SJSA1 (cell line): ENCODE data around the gene GDF2. TPM values are rescaled to one million over a fixed set of nuclear protein-coding genes. Genes with fewer than 3 reads are reported as not detected.

Experiments
- DNase-seq, 2 experiments: peaks; one replicate each; pipeline ENCODE4 v3.0.0-alpha.2; 2015 to 2020; ENCODE audit warnings: low spot score in 2 of 2, low read depth in 1 of 2
- H3K27ac ChIP-seq: fragments of 250-450 bp; sonication (Bioruptor Pico); 2 replicates; pipeline ENCODE4 v1.5.1; 2020; ENCODE audit warnings: mild to moderate bottlenecking, moderate library complexity
- H3K27me3 ChIP-seq: fragments of 250-450 bp; sonication (Bioruptor Pico); replicated peaks from 2 replicates; pipeline ENCODE4 v1.5.1; 2020; ENCODE audit warnings: mild to moderate bottlenecking, moderate library complexity
- H3K36me3 ChIP-seq: fragments of 250-450 bp; sonication (Bioruptor Pico); 2 replicates; pipeline ENCODE4 v1.5.1; 2020; ENCODE audit warnings: mild to moderate bottlenecking
- H3K4me1 ChIP-seq: fragments of 250-450 bp; sonication (Bioruptor Pico); replicated peaks from 2 replicates; pipeline ENCODE4 v1.6.1; 2021; ENCODE audit warnings: mild to moderate bottlenecking
- H3K4me3 ChIP-seq: fragments of 250-450 bp; sonication (Bioruptor Pico); 2 replicates; pipeline ENCODE4 v1.5.1; 2020; ENCODE audit warnings: mild to moderate bottlenecking
- H3K9me3 ChIP-seq: fragments of 250-450 bp; sonication (Bioruptor Pico); replicated peaks from 2 replicates; pipeline ENCODE4 v1.5.1; 2020; ENCODE audit warnings: mild to moderate bottlenecking
- total RNA-seq: library from RNA; depleted of rRNA; stranded (reverse); fragments of >200 nt; shearing (Covaris generic); gene quantifications from 2 replicates; pipeline ENCODE4 v1.2.3, GENCODE V29; 2014

Gene GDF2
- total RNA-seq, 1 experiment from 2014 or later = not detected

- no peak for DNase-seq
- Histone ChIP-seq H3K4me1 (no peaks in the 10 kb centered on the region), H3K36me3 (no peaks in the 10 kb centered on the region), H3K4me3 (no peak overlapping the region), H3K9me3 (no peaks in the 10 kb centered on the region), H3K27ac (no peak overlapping the region), H3K27me3 (no peaks in the 10 kb centered on the region)
These were observed 39.9 kb downstream of the GDF2 start for GRCh38 chr10:47362199-47362598.

- no peaks in the 10 kb centered on the region for H3K9me3 ChIP-seq
- no peak for DNase-seq
- no peak overlapping the region for H3K4me3 ChIP-seq
- H3K36me3 ChIP-seq = no peaks in the 10 kb centered on the region
- H3K27me3 ChIP-seq = no peaks in the 10 kb centered on the region
- no peak overlapping the region for H3K27ac ChIP-seq
- H3K4me1 ChIP-seq = no peaks in the 10 kb centered on the region
These were observed 41.5 kb downstream of the GDF2 start for GRCh38 chr10:47363781-47364180.

DNA sequence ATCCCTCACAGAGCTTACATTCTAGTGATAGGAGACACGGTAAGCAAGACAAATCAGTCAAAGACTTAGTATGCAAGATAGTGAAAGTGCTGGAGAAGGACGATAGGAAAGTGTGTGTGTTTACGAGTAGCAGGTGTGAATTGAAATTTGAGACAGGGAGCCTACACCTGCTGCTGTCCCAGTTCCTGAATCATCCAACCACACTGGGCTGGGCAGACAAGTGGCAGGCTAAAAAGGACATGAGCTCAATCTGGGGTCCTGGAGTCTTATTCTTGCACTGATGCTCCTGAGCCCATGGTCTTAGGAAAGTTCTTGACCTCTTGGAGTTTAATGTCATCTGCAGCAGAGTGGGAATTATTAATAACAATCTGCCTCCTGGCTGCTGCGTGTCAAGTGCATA lies 42.1 kb downstream of the GDF2 start:
- no peaks in the 10 kb centered on the region for H3K36me3 ChIP-seq
- no peak overlapping the region for H3K4me3 ChIP-seq
- H3K27ac ChIP-seq = no peak overlapping the region
- no peak for DNase-seq
- H3K27me3 ChIP-seq = no peaks in the 10 kb centered on the region
- no peaks in the 10 kb centered on the region for H3K4me1 ChIP-seq
- no peaks in the 10 kb centered on the region for H3K9me3 ChIP-seq

- no peaks in the 10 kb centered on the region for H3K9me3 ChIP-seq
- H3K27ac ChIP-seq = no peak overlapping the region
- no peak overlapping the region for H3K4me3 ChIP-seq
- no peaks in the 10 kb centered on the region for H3K27me3 ChIP-seq
- DNase-seq = no peak
- H3K4me1 ChIP-seq = no peaks in the 10 kb centered on the region
- no peaks in the 10 kb centered on the region for H3K36me3 ChIP-seq
These were observed 42.7 kb downstream of the GDF2 start for GRCh38 chr10:47364911-47365310.

DNA sequence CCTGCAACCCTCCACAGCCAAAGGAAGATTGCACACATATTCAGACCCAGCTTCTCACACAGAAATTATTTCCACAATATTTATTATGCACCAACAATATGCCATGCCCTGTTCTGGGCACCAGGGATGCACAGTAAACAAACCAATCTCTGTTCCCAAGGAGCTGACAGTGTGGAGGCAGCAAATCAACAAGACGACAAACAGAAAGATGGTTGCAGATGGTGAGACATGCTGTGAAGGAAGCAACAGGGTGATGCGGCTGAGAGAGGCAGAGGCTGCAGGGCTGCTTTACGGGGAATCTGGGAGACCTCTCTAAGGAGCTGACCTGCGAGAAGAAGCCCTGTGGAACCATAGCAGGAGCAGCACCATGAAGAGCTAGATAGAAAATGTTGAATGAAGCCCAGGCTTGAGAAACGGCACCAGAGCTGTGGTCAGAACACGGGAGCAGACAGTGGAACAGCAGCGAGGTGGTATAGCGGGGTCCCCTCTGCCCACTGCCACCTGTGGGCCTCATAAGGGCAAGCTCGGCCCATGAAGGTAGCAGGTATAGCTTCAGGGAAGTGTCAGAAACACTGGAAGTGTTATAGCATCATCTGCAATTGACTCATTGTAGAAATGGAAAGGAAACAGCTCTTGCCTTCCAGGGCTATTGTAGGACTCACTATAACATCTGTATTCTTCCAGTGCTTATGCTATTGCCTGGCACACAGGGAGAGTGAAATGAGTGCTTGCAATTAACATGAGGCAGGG lies 43.4 kb downstream of the GDF2 start:
- Histone ChIP-seq H3K27me3 (no peaks in the 10 kb centered on the region), H3K36me3 (no peaks in the 10 kb centered on the region), H3K4me1 (no peaks in the 10 kb centered on the region), H3K27ac (no peak overlapping the region), H3K4me3 (no peak overlapping the region), H3K9me3 (no peaks in the 10 kb centered on the region)
- DNase-seq = no peak

DNA sequence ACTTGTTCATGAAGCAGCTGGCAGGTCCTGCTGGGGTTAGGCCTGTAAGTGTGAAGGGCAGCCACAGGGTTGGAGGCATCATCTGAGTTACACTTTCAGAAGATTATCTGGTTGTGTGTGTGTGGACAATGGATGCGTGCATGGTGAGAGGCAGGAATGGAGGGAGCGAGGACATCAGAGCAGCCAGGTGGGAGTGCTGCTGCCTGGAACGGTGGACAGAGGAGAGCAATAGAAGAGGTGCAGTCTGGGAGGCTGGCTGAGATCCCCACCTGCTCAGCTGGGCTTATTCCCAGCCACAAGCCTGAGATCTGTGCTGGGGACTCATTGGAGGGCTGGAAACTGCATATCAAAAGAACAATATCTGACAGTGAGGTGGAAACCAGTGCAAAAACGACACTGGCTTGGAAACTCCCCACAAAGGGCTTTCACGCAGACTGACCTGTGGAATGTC lies 44.0 kb downstream of the GDF2 start:
- no peak for DNase-seq
- H3K9me3 ChIP-seq = no peaks in the 10 kb centered on the region
- no peaks in the 10 kb centered on the region for H3K27me3 ChIP-seq
- H3K4me3 ChIP-seq = no peak overlapping the region
- no peak overlapping the region for H3K27ac ChIP-seq
- no peaks in the 10 kb centered on the region for H3K36me3 ChIP-seq
- no peaks in the 10 kb centered on the region for H3K4me1 ChIP-seq

GRCh38 chr10:47366731-47367460 lies 44.6 kb downstream of the GDF2 start:
- peak in 1 of 2 experiments; percentile 5 for DNase-seq
- H3K27me3 ChIP-seq = no peaks in the 10 kb centered on the region
- H3K4me1 ChIP-seq = no peaks in the 10 kb centered on the region
- no peaks in the 10 kb centered on the region for H3K9me3 ChIP-seq
- H3K4me3 ChIP-seq = no peak overlapping the region
- no peaks in the 10 kb centered on the region for H3K36me3 ChIP-seq
- no peak overlapping the region for H3K27ac ChIP-seq

GRCh38 chr10:47367646-47368045 lies 45.4 kb downstream of the GDF2 start:
- Histone ChIP-seq H3K27ac (no peak overlapping the region), H3K4me1 (no peaks in the 10 kb centered on the region), H3K9me3 (no peaks in the 10 kb centered on the region), H3K36me3 (no peaks in the 10 kb centered on the region), H3K4me3 (no peak overlapping the region), H3K27me3 (no peaks in the 10 kb centered on the region)
- no peak for DNase-seq

- H3K36me3 ChIP-seq = no peaks in the 10 kb centered on the region
- H3K9me3 ChIP-seq = no peaks in the 10 kb centered on the region
- H3K4me3 ChIP-seq = no peak overlapping the region
- H3K27ac ChIP-seq = no peak overlapping the region
- no peak for DNase-seq
- H3K27me3 ChIP-seq = no peaks in the 10 kb centered on the region
- H3K4me1 ChIP-seq = no peaks in the 10 kb centered on the region
These were observed 46.4 kb downstream of the GDF2 start for GRCh38 chr10:47368431-47369180.

GRCh38 chr10:47369251-47369894 lies 47.1 kb downstream of the GDF2 start:
- Histone ChIP-seq H3K4me1 (no peaks in the 10 kb centered on the region), H3K27ac (no peak overlapping the region), H3K4me3 (no peak overlapping the region), H3K9me3 (no peaks in the 10 kb centered on the region), H3K27me3 (no peaks in the 10 kb centered on the region), H3K36me3 (no peaks in the 10 kb centered on the region)
- peak in 1 of 2 experiments; percentile 30 for DNase-seq

DNA sequence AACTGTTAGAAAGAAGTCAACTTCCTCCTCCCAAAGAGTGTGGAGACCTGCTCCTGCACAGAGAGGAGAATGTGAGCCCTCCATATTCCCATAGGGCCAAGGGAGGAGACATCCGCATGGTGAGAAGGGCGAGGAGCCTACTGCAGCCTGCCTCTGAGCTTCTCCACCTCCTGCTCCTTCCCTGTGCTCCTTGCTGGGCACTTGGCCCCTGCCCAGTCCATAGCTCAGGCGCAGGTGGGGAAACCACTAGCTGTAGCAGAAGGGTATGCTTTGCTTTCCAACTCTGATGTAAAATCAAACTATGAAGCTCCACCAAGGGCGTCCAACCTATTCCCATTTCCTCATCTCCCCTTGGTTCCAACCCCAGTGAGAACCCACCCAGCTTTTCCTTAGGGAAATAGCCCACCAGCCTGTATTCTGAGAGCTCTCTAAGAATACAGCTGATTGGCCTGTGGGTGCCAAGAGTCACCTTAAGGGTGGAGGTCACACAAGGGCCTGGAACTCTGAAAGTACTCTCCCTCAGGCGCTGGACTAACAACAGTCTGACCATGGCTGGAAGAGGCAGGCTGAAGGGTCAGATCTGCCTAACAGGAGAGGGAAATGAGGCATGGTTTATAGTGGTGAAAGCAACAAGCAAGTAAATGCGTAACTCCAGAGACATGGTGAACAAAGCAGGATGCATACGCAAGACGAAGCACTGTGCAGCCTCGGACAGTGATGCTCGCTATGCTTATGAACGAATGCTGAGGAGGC lies 47.9 kb downstream of the GDF2 start:
- H3K36me3 ChIP-seq = no peaks in the 10 kb centered on the region
- H3K27me3 ChIP-seq = no peaks in the 10 kb centered on the region
- H3K4me3 ChIP-seq = no peak overlapping the region
- H3K9me3 ChIP-seq = no peaks in the 10 kb centered on the region
- peak in 1 of 2 experiments; percentile 20 for DNase-seq
- no peaks in the 10 kb centered on the region for H3K4me1 ChIP-seq
- H3K27ac ChIP-seq = no peak overlapping the region

GRCh38 chr10:47370878-47371277 lies 48.6 kb downstream of the GDF2 start:
- Histone ChIP-seq H3K4me3 (no peak overlapping the region), H3K9me3 (no peaks in the 10 kb centered on the region), H3K36me3 (no peaks in the 10 kb centered on the region), H3K4me1 (no peaks in the 10 kb centered on the region), H3K27me3 (no peaks in the 10 kb centered on the region), H3K27ac (no peak overlapping the region)
- DNase-seq = peak in 1 of 2 experiments; percentile 21
